Esophagus mucosa (tissue), 1 donor: ENCODE measurements around the gene C10orf71. TPM values are rescaled to one million over a fixed set of nuclear protein-coding genes. Genes with fewer than 3 reads are reported as not detected.

Source experiments
- ATAC-seq: fragments of 200-7000 bp; cut with Tn5 transposase; one replicate; pipeline ENCODE4 v1.9.1; 2020
- total RNA-seq: library from RNA; stranded (reverse); gene quantifications from one replicate; pipeline ENCODE4 v1.2.4, GENCODE V29; 2023
- donor health status: DM: yes; HTN: yes; CAD: no.

The C10orf71 gene, protein sequence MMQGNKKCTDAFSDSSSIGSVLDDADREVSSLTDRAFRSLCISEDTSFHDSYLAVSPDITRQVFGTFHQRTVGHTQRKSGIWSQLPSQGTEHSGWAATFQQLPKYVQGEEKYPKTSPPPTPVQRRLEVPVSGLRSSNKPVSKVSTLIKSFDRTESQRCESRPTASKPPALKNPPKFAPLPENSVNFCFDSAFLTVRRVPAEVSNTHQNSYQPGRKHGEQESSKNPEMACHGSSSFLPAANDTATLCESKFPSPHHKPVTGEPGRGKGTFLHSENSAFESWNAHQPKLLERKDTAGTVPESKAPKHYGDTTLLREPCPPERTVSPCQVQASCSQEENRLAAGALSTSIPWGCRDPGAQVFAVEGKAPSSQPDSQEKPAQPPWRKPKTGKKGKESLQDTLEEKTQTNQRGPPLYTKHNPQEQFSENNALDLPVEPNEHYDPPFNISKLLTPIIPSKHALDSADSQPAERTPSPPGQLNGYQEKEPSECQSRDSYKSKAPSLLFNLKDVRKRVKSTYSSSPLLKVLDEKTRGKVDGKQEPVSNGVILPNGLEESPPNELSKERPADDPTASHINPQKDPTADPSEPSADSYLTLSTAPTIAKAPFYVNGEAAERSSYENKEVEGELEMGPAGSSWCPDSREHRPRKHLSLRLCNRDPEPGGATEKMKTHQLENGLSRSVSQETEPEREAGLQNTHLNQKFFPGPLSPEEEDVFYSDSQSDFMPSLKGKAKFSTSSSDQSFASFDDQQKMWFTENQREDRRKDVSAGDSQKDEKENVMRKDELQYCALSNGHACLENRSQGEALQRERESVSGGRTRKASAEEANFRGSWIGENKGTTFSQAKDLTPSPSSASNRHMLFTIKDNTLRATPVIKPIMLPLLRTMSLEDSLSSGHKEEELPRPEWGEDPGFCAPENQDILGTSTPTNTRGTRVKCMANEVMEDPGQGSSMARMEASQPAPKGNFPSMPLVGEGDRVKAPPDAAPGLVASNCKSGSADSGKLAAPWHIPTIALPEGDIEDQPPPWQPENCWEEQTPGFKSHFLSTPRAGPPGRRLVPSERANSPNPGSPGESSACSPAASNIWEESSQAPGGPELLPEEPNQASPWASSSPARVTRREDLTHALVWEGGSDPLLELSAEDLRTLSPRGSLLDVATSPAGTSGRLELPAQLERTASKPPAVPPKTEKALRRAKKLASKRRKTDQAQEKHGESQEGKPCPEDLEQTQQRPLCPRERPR (N-terminal part only)
- total RNA-seq: not detected

DNA sequence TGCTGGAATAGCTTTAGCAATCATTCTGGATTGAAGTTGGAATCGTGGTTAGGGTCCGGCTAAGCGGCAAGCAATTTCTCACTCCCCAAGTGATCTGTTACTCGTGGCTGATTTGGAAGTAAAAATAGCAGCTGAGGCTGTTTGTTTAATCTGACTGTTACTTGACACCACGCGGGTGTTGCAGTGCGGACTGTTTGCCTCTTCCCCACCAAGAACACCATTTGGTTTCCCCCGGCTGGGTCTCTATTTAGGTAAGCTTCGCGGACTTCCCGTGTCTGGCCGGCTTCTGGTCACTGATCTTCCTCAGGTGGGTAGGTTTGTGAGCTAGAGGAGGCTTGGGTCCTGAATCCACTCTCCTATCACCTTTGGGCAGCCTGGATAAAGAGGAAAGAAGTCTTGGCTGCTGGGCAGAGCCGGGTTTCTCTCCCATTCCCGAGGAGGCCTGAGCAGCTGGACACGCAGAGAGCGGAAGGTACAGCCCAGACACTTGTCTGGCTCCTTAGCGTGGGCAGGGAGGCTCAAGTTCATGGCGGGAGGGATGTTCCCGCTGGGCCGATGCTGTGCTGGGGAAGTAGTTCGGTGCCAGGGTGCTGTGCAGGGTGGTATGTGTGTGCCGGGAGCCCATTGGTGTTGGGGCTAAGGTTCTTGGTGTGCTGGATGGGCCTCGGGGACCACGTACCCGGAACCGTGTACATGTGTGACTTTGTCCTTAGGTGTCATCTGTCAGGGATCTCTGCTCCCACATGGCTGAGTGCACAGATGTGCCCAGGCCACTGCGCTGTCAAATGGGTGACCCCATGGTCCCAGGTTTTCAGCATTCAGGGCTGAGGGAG lies at the start of gene C10orf71:
TSS of gene C10orf71 (plus strand) at position 188 of the 833 bp plus-strand sequence. CDS start 23,376 bp downstream, outside the sequence.
- no peak for ATAC-seq

DNA sequence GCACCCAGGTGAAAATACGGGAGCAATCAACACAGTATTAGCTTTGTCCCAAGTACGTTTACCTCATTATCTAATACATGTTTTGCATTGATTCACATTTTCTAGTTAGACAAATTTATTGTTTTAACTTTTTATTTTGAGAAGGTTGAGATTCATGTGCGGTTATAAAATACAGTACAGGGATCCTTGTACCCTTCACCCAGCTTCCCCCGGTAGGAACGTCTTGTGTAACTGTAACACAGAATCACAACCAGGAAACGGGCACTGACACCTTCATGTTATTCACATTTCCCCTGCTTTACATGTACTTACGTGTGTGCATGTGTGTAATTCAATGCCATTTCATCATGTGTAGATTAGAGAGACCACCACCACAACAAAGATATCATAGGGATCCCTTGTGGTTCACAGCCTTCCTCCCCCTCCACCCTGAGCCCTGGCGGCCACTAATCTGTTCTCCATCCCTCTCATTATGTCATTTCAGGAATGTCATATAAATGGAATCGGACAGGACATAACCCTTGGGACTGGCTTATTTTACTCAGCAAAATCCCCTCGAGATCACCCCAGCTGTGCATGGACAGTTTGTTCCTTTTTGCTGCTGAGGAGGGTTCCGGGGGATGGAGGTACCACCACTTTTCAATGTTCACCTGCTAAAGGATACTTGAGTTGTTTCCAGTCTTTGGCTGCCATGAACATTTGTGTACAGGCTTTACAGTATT lies 46.5 kb upstream of the C10orf71 start:
- ATAC-seq: no peak

DNA sequence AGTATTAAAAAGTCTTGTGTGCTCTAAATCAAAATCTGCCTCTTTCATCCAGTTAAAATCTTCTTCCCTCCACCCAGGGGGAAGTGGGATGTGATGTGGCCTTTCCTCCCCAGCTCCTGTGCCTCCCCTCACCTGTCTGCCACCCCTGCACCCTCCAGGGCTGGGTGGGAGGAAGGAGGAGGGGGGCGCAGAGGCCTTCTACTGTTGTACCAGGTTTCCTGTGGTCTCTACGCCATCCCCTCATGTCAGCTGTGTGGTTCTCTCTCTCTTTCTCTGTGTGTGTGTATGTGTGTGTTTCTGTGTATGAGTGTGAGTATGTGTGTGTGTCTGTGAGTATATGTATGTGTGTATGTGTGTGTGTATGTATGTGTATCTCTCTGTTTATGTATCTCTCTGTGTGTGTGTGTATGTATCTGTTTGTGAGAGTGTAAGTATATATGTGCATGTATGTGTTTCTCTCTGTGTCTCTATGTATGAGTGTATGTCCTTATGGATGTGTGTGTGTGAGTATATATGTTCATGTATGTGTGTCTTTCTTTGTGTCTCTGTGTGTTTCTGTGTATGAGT lies 45.5 kb upstream of the C10orf71 start:
- ATAC-seq: no peak

DNA sequence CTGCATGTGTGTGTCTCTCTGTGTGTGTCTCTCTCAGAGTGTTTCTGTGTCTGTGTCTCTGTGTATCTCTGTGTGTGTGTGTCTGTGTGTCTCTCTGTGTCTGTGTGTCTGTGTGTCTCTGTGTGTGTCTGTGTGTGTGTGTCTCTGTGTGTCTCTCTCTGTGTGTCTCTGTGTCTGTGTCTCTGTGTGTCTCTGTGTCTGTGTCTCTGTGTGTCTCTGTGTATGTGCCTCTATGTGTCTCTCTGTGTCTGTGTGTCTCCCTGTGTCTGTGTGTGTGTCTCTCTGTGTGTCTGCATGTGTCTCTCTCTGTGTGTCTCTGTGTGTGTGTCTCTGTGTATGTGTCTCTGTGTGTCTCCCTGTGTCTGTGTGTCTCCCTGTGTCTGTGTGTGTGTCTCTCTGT lies 44.8 kb upstream of the C10orf71 start:
- no peak for ATAC-seq

DNA sequence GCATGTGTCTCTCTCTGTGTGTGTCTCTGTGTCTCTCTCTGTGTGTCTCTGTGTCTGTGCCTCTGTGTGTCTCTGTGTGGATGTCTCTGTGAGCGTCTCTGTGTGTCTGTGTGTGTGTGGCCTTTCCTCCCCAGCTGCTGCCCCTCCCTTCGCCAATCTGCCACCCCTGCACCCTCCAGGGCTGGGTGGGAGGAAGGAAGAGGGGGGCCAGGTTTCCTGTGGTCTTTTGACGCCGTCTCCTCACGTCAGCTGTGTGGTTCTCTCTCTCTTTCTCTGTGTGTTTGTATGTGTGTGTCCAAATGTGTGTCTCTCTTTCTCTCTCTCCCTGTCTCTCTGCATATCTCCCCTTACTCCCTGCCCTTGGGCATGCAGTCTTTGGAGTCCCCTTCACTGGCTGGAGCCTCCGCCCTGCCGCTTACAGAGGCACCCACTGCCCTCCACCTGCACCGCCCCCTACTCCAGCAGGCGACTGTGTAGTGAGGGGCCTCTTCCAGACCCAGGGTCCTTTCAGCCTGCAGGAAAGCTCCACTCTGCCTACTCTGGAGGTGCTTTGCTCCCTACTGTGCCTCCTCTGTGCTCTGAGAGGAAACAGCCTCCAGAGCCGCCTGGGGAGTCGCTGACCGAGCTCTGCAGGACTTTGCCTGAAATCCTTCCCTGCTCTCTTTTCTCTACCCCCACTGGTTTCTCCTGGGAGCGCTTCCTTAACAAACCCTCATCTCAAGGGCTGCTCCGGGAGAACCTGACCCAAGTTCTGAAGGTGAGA lies 44.2 kb upstream of the C10orf71 start:
- no peak for ATAC-seq

DNA sequence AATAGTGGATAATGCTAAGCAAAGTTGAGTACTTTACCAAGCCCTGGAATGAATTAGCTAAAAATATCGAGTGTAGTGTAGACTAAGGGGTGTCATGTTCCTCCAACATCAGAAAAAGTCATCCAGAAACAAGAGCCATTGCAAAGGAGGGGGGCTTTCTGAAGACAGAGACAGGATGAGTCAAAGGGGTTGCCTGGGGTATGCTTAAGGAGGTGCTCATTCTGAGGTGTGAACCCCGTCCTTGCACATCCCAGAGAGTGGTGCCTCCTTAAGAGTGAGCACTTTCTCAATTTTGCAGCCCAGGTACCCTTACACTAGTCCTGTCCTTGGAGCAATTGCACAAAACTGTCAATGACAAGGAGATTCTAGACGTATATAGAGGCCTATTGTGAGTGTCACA lies 43.1 kb upstream of the C10orf71 start:
- ATAC-seq: no peak

DNA sequence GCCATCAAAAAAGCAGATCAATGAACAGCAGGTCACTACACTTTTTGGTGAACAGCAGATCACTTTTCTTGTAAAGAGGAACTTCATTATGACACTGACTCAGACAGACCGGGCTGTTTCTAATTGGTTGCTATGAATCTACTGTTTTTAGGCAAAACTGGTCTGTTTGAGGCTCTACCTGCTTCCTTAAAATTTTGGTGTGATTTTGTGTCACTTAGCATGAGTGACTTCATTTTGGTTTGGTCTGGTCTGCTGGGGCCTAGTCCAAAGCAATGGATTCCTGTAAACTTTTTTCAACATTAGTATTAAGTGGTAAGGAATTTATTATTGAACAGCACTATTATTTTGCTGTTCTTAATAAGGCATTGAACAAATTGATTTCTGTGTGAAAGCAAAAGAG lies 41.8 kb upstream of the C10orf71 start:
- ATAC-seq: no peak

DNA sequence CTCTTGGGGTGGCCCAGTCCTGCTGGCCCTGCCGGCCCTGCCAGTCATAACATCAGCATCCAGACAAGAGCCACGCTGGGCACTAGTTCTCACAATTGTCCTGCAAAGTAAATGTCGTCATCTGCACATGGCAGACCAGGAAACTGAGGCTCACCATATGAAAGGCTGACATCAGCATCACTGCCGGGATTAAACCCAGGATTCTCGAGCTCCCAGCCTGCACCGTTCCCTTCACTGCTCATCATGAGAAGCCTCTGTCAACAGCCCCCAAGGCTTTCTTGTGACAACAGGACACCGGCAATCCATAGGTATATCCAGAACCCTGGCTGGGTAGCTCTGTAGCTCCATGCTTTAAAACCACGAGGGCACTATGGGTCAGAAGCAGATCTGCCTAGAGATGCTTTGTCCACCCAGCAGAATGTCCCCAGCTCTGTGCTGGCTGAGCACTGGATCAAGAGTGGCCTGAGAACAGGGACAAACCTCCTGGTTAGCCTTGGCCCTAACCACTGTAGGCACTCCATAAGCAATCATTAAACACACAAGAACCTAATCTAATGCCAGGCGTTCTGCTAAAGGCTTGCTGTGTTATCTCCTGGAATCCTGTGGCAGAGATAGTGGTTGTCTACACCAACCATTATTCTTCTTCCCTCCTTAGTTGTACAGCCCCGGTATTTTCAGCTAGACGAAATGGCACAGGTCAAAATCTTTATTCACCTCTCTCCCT lies 41.2 kb upstream of the C10orf71 start:
- ATAC-seq: no peak

DNA sequence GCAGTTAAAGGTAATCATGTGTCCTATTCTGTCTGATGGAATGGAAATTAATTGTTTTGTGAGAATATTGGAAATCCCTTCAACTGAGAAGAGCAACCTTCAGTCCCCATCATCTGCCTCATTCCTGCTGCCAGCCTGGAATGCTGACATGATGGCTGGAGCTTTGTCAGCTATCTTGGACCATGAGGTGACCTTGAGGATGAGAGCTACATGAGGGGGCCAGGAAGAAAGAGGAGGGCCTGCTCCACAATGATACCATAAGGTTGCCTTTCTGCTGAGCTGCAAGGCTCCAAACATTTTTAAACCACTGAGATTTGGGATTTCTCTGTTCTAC lies 40.7 kb upstream of the C10orf71 start:
- no peak for ATAC-seq

DNA sequence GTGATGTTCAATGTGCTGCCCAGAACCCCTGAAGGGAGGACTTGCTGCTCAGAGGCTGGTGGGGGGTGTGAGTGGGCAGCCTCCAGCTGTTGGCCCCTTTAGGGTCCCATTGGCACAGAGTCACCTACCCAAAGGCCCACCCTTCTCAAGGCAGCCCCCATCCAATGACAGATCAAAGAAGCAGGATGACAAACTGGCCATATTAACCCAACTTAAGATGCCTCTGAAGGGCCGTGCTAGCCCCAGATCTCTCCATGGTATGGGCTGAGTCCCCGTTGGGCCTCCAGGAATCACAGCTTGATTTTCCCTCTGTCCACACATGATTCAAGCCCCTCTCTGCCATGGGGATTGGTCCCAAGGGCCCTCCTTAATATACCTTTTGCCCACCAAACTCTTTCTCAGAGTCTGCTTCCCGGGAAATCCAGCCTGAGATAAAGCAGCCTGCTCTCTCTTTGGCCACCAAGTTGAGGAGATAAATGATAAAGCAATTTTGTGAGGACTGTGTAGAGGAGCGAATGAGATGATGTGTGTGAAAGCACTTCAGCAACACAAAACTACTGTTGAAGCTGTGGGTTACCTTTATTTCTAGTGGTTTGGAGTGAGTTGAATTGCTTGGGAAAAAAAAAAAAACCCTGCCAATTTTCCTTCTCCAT lies 38.2 kb upstream of the C10orf71 start:
- ATAC-seq: no peak

DNA sequence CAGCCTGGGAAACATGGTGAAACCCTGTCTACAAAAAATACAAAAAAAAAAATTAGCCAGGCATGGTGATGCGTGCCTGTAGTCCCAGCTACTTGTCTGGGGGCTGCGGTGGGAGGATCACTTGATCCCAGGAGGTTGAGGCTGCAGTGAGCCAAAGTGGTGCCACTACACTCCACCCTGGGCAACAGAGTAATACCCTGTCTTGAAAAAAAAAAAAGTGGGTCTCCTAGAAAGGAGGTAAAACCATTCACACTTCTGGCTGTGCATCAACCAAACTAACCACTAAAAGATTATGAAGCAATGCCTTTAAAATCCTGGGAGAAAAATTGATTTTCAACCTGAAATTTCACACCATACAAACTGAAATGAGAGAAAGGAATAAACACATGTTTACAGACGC lies 35.4 kb upstream of the C10orf71 start:
- ATAC-seq: no peak

DNA sequence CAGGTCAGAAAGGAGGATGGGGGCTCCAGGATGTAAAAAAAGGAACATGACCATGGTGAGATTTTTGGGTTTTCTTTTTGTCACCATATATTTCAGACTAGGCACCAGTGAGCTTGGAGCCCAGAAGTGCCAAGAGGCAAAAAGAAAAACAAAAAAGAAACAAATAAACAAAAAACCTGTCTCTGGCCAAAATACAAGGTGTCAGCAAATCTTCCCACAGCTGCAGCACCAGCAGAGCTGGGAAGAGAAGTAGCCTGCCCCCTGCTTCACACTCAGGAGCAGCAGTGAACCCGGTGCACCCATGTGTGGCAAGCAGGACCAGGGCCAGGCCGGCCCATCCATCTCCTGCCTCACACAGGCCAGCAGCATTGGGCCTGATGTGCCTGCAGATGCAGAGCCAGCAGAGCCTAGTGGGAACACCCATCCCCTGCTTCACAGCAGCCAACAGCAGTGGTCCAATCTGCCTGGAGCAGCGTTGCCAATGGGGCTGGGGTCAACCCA lies 34.7 kb upstream of the C10orf71 start:
- no peak for ATAC-seq

DNA sequence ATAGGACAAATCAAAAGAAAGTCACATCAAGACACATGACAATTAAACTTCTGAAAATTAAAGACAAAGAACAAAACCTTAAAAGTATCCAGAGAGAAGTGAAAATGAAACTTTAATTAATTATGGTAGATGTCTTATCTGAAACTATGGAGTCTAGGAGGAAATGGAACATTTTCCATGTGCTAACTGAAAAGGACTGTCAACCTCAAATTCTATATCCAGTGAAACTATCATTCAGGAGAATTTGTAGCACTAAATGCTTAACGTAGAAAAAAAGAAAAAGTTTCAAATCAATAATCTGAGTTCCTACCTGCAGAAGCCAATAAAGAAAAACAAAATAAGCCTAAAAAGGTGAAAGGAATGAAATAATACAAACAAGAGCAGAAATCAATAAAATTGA lies 33.1 kb upstream of the C10orf71 start:
- ATAC-seq: no peak

DNA sequence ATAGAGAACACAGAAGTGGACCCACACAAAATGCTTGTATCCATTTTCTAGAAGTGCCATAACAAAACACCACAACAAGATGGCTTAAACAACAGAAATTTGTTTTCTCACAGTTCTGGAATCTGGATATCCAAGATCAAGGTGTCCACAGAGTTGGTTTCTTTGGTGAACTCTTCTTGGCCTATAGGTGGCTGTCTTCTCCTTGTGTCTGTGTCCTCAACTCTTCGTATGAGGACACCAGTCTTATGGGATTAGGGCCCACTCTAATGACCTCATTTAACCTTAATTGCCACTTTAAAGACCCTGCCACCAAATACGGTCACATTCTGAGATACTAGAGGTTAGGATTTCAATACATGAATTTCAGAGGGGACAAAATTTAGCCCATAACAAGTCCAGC lies 30.8 kb upstream of the C10orf71 start:
- no peak for ATAC-seq

DNA sequence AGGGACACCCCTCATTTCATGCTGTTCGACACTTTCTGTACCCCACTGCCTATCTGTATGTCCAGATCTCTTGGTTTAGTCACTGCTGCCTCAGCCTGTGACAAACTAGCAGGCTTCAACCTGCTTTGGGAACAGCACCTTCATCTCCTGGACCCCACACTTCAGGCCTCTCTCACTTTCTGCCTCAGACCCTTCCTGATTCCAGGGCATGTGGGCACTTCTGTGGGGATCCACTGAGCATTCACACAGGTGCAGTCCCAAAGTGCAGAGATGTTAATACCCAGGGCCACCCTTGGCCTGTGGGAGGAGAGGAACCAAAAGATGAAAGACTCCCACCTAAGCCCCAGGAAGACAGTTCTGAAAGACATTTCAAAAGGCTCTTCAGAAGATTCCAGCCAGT lies 29.4 kb upstream of the C10orf71 start:
- no peak for ATAC-seq

DNA sequence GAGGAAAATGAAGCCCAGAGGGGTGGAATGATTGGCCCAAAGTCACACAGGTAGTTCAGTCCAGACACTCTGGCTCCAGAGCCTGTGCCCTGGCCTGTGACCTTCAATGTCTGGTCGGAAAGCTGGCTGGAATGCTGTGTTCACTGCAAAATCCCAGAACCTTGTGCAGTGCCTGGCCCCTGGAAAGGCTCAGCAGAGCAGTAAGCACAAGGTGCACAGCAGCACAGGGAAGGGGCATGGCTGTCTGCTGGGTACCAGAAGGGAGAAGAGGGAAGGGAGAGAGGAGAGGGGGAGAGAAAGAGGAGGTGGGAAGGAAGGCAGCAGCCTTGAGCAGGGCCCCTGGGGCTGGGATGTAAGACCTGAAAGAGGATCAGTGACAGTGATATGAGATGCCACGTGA lies 28.4 kb upstream of the C10orf71 start:
- ATAC-seq: no peak

DNA sequence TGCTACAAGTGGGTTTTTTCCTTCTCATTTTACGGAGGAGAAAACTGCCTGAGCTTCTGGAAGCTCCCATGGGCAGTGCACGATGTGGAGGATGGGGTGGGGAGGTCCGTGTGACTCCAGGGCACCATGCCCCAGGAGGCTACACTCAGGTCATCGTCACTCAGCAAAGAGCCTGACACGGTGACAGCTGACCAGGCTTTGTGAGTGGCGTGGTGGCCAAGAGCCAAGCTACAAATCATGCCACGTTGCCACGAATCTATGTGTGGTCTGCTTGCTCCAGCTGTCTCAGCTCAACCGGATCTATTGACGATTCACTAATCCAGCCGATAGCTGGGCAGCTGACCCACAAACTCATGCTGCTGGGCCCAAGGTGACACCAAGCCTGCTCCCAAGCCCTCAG lies 27.6 kb upstream of the C10orf71 start:
- no peak for ATAC-seq

DNA sequence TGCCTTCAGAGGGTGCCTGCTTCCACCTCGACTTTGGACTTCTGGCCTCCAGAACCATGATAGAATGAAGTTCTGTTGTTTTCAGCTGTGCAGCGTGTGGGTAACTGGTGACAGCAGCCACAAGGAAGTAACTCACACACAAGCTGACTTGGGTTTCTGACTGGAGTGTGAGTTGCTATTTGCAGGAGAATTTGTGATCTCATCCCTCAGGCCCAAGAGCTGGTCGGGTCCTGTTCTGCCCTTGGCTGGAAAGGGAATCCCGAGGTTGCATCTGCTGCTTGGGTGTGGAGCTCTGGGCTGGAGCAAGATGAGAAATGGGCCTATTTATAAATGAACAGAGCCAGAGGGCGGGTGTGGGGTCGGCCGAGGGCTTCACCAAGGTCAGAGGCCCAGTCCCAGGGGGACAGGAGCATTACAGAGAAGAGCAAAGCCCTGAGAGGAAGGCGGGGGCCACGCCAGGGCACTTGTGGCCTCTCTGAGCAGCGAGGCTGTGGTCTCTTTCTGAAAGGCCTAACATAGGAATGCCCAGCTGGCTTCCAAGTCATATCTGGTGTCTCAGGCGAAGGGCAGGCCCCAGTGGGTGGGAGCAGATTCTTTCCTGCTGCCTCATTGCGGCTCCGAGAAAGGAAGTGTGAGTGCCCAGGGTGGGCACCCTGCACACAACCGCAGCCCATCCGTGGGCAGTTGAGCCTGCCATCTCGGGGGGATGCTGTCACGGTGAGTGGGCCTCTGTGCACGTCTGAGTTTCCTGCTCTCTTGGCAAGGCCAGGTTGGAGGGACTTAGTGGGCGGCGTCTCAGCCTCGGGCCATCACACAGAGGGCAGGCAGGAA lies 26.5 kb upstream of the C10orf71 start:
- ATAC-seq: peak; percentile 13
